ENCODE data around the gene UBE2Z.

UBE2Z gene

GRCh38 chr17:48905987-48906515 is 2.2 kb upstream of the UBE2Z start:
- Histone ChIP-seq H3K27ac (ENCODE audit: low read length) (no peak overlapping the region), H3K4me1 (ENCODE audit: control insufficient read depth in 1 of 2, insufficient read depth in 2 of 2, low read length in 2 of 2) (peaks cover 8 to 26% of the 10 kb centered on the region in 2 donors)

GRCh38 chr17:48907713-48908046 is 527 bp upstream of the UBE2Z start:
- Histone ChIP-seq H3K9me3 (ENCODE audit: control insufficient read depth in 1 of 2, low read length in 2 of 2) (no peaks in the 10 kb centered on the region), H3K27ac (ENCODE audit: low read length) (peak overlapping the region; percentile 86), H3K4me3 (ENCODE audit: low read depth in 1 of 2, low read length in 2 of 2) (peak overlapping the region; percentile 63 to 75), H3K27me3 (ENCODE audit: low read depth, low read length) (no peaks in the 10 kb centered on the region), H3K36me3 (ENCODE audit: control insufficient read depth in 1 of 2, insufficient read depth in 2 of 2, low read length in 2 of 2) (peaks cover 1 to 12% of the 10 kb centered on the region in 2 donors), H3K4me1 (ENCODE audit: control insufficient read depth in 1 of 2, insufficient read depth in 2 of 2, low read length in 2 of 2) (peaks cover 8 to 38% of the 10 kb centered on the region in 2 donors)

More at GRCh38 chr17:48905987-48906515, 2.2 kb upstream of the UBE2Z start:
- Histone ChIP-seq H3K36me3 (ENCODE audit: control insufficient read depth in 1 of 2, insufficient read depth in 2 of 2, low read length in 2 of 2) (peaks cover 0 to 7% of the 10 kb centered on the region in 2 donors), H3K4me3 (ENCODE audit: low read depth in 1 of 2, low read length in 2 of 2) (no peak overlapping the region), H3K27me3 (ENCODE audit: low read depth, low read length) (no peaks in the 10 kb centered on the region), H3K9me3 (ENCODE audit: control insufficient read depth in 1 of 2, low read length in 2 of 2) (no peaks in the 10 kb centered on the region)

GRCh38 chr17:48908853-48909394 is 717 bp downstream of the UBE2Z start:
- Histone ChIP-seq H3K4me3 (ENCODE audit: low read depth in 1 of 2, low read length in 2 of 2) (peak overlapping the region; percentile 75 to 79), H3K9me3 (ENCODE audit: control insufficient read depth in 1 of 2, low read length in 2 of 2) (no peaks in the 10 kb centered on the region), H3K27me3 (ENCODE audit: low read depth, low read length) (no peaks in the 10 kb centered on the region), H3K36me3 (ENCODE audit: control insufficient read depth in 1 of 2, insufficient read depth in 2 of 2, low read length in 2 of 2) (peaks cover 14 to 17% of the 10 kb centered on the region in 2 donors), H3K4me1 (ENCODE audit: control insufficient read depth in 1 of 2, insufficient read depth in 2 of 2, low read length in 2 of 2) (peaks cover 8 to 38% of the 10 kb centered on the region in 2 donors), H3K27ac (ENCODE audit: low read length) (peak overlapping the region; percentile 77)

- H3K4me1 ChIP-seq (ENCODE audit: control insufficient read depth in 1 of 2, insufficient read depth in 2 of 2, low read length in 2 of 2), result peaks cover 8 to 41% of the 10 kb centered on the region in 2 donors
- H3K27ac ChIP-seq (ENCODE audit: low read length), result peak overlapping the region; percentile 77
- no peaks in the 10 kb centered on the region for H3K9me3 ChIP-seq (ENCODE audit: control insufficient read depth in 1 of 2, low read length in 2 of 2)
- peaks cover 14 to 17% of the 10 kb centered on the region in 2 donors for H3K36me3 ChIP-seq (ENCODE audit: control insufficient read depth in 1 of 2, insufficient read depth in 2 of 2, low read length in 2 of 2)
- no peaks in the 10 kb centered on the region for H3K27me3 ChIP-seq (ENCODE audit: low read depth, low read length)
- H3K4me3 ChIP-seq (ENCODE audit: low read depth in 1 of 2, low read length in 2 of 2), result peak overlapping the region; percentile 75 to 79
Observed at GRCh38 chr17:48909783-48910182, 1.6 kb downstream of the UBE2Z start.

GRCh38 chr17:48910370-48910769 is 2.2 kb downstream of the UBE2Z start:
- H3K9me3 ChIP-seq (ENCODE audit: control insufficient read depth in 1 of 2, low read length in 2 of 2), result no peaks in the 10 kb centered on the region
- no peaks in the 10 kb centered on the region for H3K27me3 ChIP-seq (ENCODE audit: low read depth, low read length)
- H3K27ac ChIP-seq (ENCODE audit: low read length), result no peak overlapping the region
- H3K36me3 ChIP-seq (ENCODE audit: control insufficient read depth in 1 of 2, insufficient read depth in 2 of 2, low read length in 2 of 2), result peaks cover 14 to 21% of the 10 kb centered on the region in 2 donors
- H3K4me3 ChIP-seq (ENCODE audit: low read depth in 1 of 2, low read length in 2 of 2), result peak overlapping the region in 1 of 2 donors; percentile 75
- H3K4me1 ChIP-seq (ENCODE audit: control insufficient read depth in 1 of 2, insufficient read depth in 2 of 2, low read length in 2 of 2), result peaks cover 9 to 47% of the 10 kb centered on the region in 2 donors

- no peak overlapping the region for H3K4me3 ChIP-seq (ENCODE audit: low read depth in 1 of 2, low read length in 2 of 2)
- H3K27me3 ChIP-seq (ENCODE audit: low read depth, low read length), result no peaks in the 10 kb centered on the region
- peaks cover 12 to 50% of the 10 kb centered on the region in 2 donors for H3K4me1 ChIP-seq (ENCODE audit: control insufficient read depth in 1 of 2, insufficient read depth in 2 of 2, low read length in 2 of 2)
- peaks cover 22 to 23% of the 10 kb centered on the region in 2 donors for H3K36me3 ChIP-seq (ENCODE audit: control insufficient read depth in 1 of 2, insufficient read depth in 2 of 2, low read length in 2 of 2)
- no peaks in the 10 kb centered on the region for H3K9me3 ChIP-seq (ENCODE audit: control insufficient read depth in 1 of 2, low read length in 2 of 2)
- no peak overlapping the region for H3K27ac ChIP-seq (ENCODE audit: low read length)
Observed at GRCh38 chr17:48912476-48912875, 4.3 kb downstream of the UBE2Z start.

- Histone ChIP-seq H3K27ac (ENCODE audit: low read length) (peak overlapping the region; percentile 79), H3K36me3 (ENCODE audit: control insufficient read depth in 1 of 2, insufficient read depth in 2 of 2, low read length in 2 of 2) (peaks cover 31 to 51% of the 10 kb centered on the region in 2 donors)
Observed at GRCh38 chr17:48915459-48916282, 7.5 kb downstream of the UBE2Z start.

GRCh38 chr17:48925251-48925990 is 17.2 kb downstream of the UBE2Z start:
- H3K27ac ChIP-seq (ENCODE audit: low read length), result no peak overlapping the region
- H3K9me3 ChIP-seq (ENCODE audit: control insufficient read depth in 1 of 2, low read length in 2 of 2), result no peaks in the 10 kb centered on the region
- H3K4me3 ChIP-seq (ENCODE audit: low read depth in 1 of 2, low read length in 2 of 2), result no peak overlapping the region
- peaks cover 70 to 91% of the 10 kb centered on the region in 2 donors for H3K36me3 ChIP-seq (ENCODE audit: control insufficient read depth in 1 of 2, insufficient read depth in 2 of 2, low read length in 2 of 2)
- H3K4me1 ChIP-seq (ENCODE audit: control insufficient read depth in 1 of 2, insufficient read depth in 2 of 2, low read length in 2 of 2), result no peaks in the 10 kb centered on the region
- H3K27me3 ChIP-seq (ENCODE audit: low read depth, low read length), result no peaks in the 10 kb centered on the region

More at GRCh38 chr17:48915459-48916282, 7.5 kb downstream of the UBE2Z start:
- H3K27me3 ChIP-seq (ENCODE audit: low read depth, low read length), result no peaks in the 10 kb centered on the region
- no peak overlapping the region for H3K4me3 ChIP-seq (ENCODE audit: low read depth in 1 of 2, low read length in 2 of 2)
- H3K4me1 ChIP-seq (ENCODE audit: control insufficient read depth in 1 of 2, insufficient read depth in 2 of 2, low read length in 2 of 2), result peaks cover 4 to 28% of the 10 kb centered on the region in 2 donors
- H3K9me3 ChIP-seq (ENCODE audit: control insufficient read depth in 1 of 2, low read length in 2 of 2), result no peaks in the 10 kb centered on the region

- H3K36me3 ChIP-seq (ENCODE audit: control insufficient read depth in 1 of 2, insufficient read depth in 2 of 2, low read length in 2 of 2), result peaks cover 68 to 91% of the 10 kb centered on the region in 2 donors
- no peaks in the 10 kb centered on the region for H3K27me3 ChIP-seq (ENCODE audit: low read depth, low read length)
Observed at GRCh38 chr17:48925991-48926342, 17.8 kb downstream of the UBE2Z start.

GRCh38 chr17:48927978-48928745 is 20.0 kb downstream of the UBE2Z start:
- no peak overlapping the region for H3K4me3 ChIP-seq (ENCODE audit: low read depth in 1 of 2, low read length in 2 of 2)
- H3K27me3 ChIP-seq (ENCODE audit: low read depth, low read length), result no peaks in the 10 kb centered on the region
- no peaks in the 10 kb centered on the region for H3K4me1 ChIP-seq (ENCODE audit: control insufficient read depth in 1 of 2, insufficient read depth in 2 of 2, low read length in 2 of 2)
- no peaks in the 10 kb centered on the region for H3K9me3 ChIP-seq (ENCODE audit: control insufficient read depth in 1 of 2, low read length in 2 of 2)
- no peak overlapping the region for H3K27ac ChIP-seq (ENCODE audit: low read length)
- peaks cover 71 to 88% of the 10 kb centered on the region in 2 donors for H3K36me3 ChIP-seq (ENCODE audit: control insufficient read depth in 1 of 2, insufficient read depth in 2 of 2, low read length in 2 of 2)

More at GRCh38 chr17:48925991-48926342, 17.8 kb downstream of the UBE2Z start:
- Histone ChIP-seq H3K9me3 (ENCODE audit: control insufficient read depth in 1 of 2, low read length in 2 of 2) (no peaks in the 10 kb centered on the region), H3K27ac (ENCODE audit: low read length) (no peak overlapping the region), H3K4me1 (ENCODE audit: control insufficient read depth in 1 of 2, insufficient read depth in 2 of 2, low read length in 2 of 2) (no peaks in the 10 kb centered on the region), H3K4me3 (ENCODE audit: low read depth in 1 of 2, low read length in 2 of 2) (no peak overlapping the region)

Data from muscle layer of duodenum (tissue), 2 donors.